Ovary (tissue), 3 donors: ENCODE data around the gene ACVR1C.

Source experiments
- CTCF ChIP-seq, 3 donors: fragments of 450-650 bp in 2 of 3; fragments of 200-600 bp in 1 of 3; IDR thresholded peaks; one replicate each; pipeline versions ENCODE4 v1.5.1 to v1.8.0; 2016 to 2022; ENCODE audit warnings: antibody characterized with exemption in 3 of 3, mild to moderate bottlenecking in 1 of 3
- POLR2A ChIP-seq: fragments of 450-650 bp; IDR thresholded peaks from one replicate; pipeline ENCODE4 v1.6.1; 2017; ENCODE audit warnings: antibody characterized with exemption, mild to moderate bottlenecking, moderate library complexity
- donor health status: DM: no; HTN: no; CAD: no.

- TF ChIP-seq CTCF (IDR thresholded peaks at IDR 0.05) (no peak), POLR2A (no peak)
Measured at GRCh38 chr2:157504623-157505022, 124.0 kb downstream of the ACVR1C start.
